Right lobe of liver (tissue), 6 donors: ENCODE data around the gene INKA1. TPM values are rescaled to one million over a fixed set of nuclear protein-coding genes. Genes with fewer than 3 reads are reported as not detected.

Experiments used
- ATAC-seq, 4 donors: fragments of 200-7000 bp; cut with Tn5 transposase; one replicate each; pipeline ENCODE4 v1.9.1; 2020; ENCODE audit warnings: mild to moderate bottlenecking in 4 of 4, moderate library complexity in 4 of 4
- DNase-seq, 3 donors: peaks; one replicate each; pipeline ENCODE4 v3.0.0-alpha.2; 2020
- H3K27ac ChIP-seq, 3 donors: fragments of 200-600 bp; one replicate each; pipeline ENCODE4 v1.8.0; 2022
- H3K27me3 ChIP-seq, 2 donors: fragments of 200-600 bp; one replicate each; pipeline ENCODE4 v1.8.0; 2022
- H3K36me3 ChIP-seq, 4 donors: fragments of 200-600 bp; sonication (generic) in 1 of 4; one replicate each; pipeline versions ENCODE4 v1.5.1 to v1.8.0; 2017 to 2022; ENCODE audit warnings: control low read depth in 1 of 4
- H3K4me1 ChIP-seq, 4 donors: fragments of 200-600 bp; sonication (generic) in 1 of 4; one replicate each; pipeline versions ENCODE4 v1.5.1 to v1.8.0; 2017 to 2022; ENCODE audit warnings: control low read depth in 1 of 4
- H3K4me3 ChIP-seq, 3 donors: fragments of 200-600 bp; one replicate each; pipeline ENCODE4 v1.8.0; 2022
- H3K9me3 ChIP-seq, 4 donors: fragments of 200-600 bp; sonication (generic) in 1 of 4; one replicate each; pipeline versions ENCODE4 v1.5.1 to v1.8.0; 2017 to 2022; ENCODE audit warnings: control low read depth in 1 of 4
- POLR2A ChIP-seq: fragments of 450-650 bp; IDR thresholded peaks from one replicate; pipeline ENCODE4 v1.6.1; 2017; ENCODE audit warnings: antibody characterized with exemption, mild to moderate bottlenecking
- WGBS: methylation state at CpG from one replicate; pipeline ENCODE4 v1.1.6; 2018; ENCODE audit warnings: low coverage, low lambda C conversion rate; ENCODE audit not compliant: insufficient coverage; ENCODE audit errors: missing lambda C conversion rate; 5-methylcytosine and 5-hydroxymethylcytosine counted together
- intact Hi-C, 2 donors: fragments of 100-400 bp; cut with DNase I; formaldehyde crosslinking; loops; one replicate each; pipeline versions ENCODE4 v1.11.2 to v1.14.1; 2022
- total RNA-seq, 6 experiments: library from RNA; depleted of rRNA in 2 of 6; stranded (reverse); fragments of >200 nt in 2 of 6; fragmentation: NEBNext Ultra II Directional in 3 of 6; extraction: Animal tissue kit (Norgen Biotek cat#: 25700) in 3 of 6; gene quantifications; one replicate each; pipeline versions ENCODE4 v1.1.0 to v1.2.4, GENCODE V29; 2016 to 2023
- TF ChIP-seq, protein P1 (sequence below), 4 donors: fragments of 200-600 bp in 3 of 4; fragments of 450-650 bp in 1 of 4; IDR thresholded peaks; one replicate each; pipeline versions ENCODE4 v1.5.1 to v1.8.0; 2016 to 2022; ENCODE audit warnings: antibody characterized with exemption in 4 of 4, mild to moderate bottlenecking in 2 of 4
- donor health status: DM: no; HTN: yes; CAD: no.
- donor health status: DM: no; HTN: no; CAD: no.
- donor health status: DM: no; HTN: no; CAD: no.
- donor health status: DM: no; HTN: yes; CAD: no.
- donor health status: DM: no; HTN: yes; CAD: no.

Gene INKA1
- total RNA-seq, 6 experiments from 2014 or later: 0.46 to 1.2 (median 0.73) TPM

DNA sequence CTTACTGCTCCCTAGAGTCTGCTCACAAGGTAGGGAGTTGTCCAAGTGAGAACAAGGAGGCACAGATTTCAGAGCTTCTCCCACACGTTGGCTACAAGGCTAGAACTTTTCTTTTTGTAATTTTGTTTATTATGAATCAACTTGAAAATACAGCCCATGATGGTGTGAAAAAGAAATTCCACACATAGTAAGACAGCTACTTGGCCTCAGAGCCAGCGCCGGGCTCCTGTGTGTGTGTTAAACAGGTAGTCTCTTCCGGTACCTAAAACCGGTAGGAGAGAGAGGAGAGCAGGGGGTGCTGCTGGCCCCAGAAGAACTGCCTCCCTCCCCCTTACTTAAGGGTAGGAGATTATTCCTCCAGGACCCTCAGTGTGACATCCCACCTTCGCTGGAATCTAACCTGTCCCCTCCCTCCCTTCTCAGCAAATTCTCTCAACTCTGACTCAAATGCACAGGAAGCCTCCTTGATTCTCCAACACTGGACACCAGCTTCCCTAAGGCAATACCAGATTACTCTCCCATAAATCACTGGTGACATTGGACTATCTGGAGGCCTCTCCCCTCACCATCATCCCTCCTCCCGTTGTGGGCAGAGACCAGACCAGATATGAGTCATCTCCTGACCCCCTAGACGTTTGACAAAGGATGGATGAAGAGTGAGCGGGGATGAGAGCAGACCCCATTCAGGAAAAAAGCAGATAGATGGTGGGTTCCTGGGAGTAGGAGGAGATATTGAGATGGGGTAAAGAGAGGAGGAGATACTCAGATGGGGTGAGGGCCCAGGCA is 12.2 kb upstream of the INKA1 start:
- H3K27me3 ChIP-seq: no peaks in the 10 kb centered on the region
- H3K4me1 ChIP-seq: no peaks in the 10 kb centered on the region
- ATAC-seq: no peak
- WGBS: 66% methylated on average over 9 of the region's 9 CpGs
- no peak overlapping the region for H3K27ac ChIP-seq
- H3K4me3 ChIP-seq: no peak overlapping the region
- TF ChIP-seq POLR2A: no peak
- TF ChIP-seq, protein P1, sequence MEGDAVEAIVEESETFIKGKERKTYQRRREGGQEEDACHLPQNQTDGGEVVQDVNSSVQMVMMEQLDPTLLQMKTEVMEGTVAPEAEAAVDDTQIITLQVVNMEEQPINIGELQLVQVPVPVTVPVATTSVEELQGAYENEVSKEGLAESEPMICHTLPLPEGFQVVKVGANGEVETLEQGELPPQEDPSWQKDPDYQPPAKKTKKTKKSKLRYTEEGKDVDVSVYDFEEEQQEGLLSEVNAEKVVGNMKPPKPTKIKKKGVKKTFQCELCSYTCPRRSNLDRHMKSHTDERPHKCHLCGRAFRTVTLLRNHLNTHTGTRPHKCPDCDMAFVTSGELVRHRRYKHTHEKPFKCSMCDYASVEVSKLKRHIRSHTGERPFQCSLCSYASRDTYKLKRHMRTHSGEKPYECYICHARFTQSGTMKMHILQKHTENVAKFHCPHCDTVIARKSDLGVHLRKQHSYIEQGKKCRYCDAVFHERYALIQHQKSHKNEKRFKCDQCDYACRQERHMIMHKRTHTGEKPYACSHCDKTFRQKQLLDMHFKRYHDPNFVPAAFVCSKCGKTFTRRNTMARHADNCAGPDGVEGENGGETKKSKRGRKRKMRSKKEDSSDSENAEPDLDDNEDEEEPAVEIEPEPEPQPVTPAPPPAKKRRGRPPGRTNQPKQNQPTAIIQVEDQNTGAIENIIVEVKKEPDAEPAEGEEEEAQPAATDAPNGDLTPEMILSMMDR (IDR thresholded peaks at IDR 0.05): no peak
- no peaks in the 10 kb centered on the region for H3K9me3 ChIP-seq
- DNase-seq: peak in 1 of 3 donors; percentile 11
- intact Hi-C loops: no loop called here
- no peaks in the 10 kb centered on the region for H3K36me3 ChIP-seq

DNA sequence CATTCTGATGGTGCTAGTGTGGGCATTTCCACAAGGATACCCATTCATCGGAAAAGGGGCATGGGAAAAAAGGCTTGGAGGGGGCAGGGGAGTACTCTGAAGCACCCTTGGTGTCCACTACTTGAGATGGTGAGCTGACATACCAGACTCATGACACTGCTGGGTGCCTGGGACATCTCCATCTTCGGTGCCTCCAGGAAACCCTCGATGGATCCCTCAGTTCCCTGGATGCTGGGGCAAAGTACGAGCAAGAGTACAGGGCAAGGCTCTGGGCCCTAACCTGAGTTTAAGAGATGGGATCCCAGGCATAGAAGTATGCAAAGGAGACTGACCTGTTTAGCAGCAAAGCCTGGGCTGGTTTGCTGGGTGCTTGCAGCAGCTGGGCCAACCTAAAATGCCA is 11.5 kb upstream of the INKA1 start:
- H3K36me3 ChIP-seq: no peaks in the 10 kb centered on the region
- no peak overlapping the region for H3K27ac ChIP-seq
- intact Hi-C loops: no loop called here
- no peaks in the 10 kb centered on the region for H3K4me1 ChIP-seq
- H3K4me3 ChIP-seq: no peak overlapping the region
- TF ChIP-seq, protein P1 (IDR thresholded peaks at IDR 0.05): no peak
- TF ChIP-seq POLR2A: no peak
- no CpG with 5 or more reads among the region's 4 CpGs for WGBS
- DNase-seq (no peak), ATAC-seq (no peak)
- no peaks in the 10 kb centered on the region for H3K9me3 ChIP-seq
- no peaks in the 10 kb centered on the region for H3K27me3 ChIP-seq

- intact Hi-C loops: no loop called here
- no peaks in the 10 kb centered on the region for H3K9me3 ChIP-seq
- H3K4me3 ChIP-seq: no peak overlapping the region
- no peak overlapping the region for H3K27ac ChIP-seq
- no peaks in the 10 kb centered on the region for H3K27me3 ChIP-seq
- DNase-seq (peak in 1 of 3 donors; percentile 35), ATAC-seq (no peak)
- H3K4me1 ChIP-seq: no peaks in the 10 kb centered on the region
- no peaks in the 10 kb centered on the region for H3K36me3 ChIP-seq
- TF ChIP-seq, protein P1 (IDR thresholded peaks at IDR 0.05): no peak
- TF ChIP-seq POLR2A: no peak
- WGBS: 86% methylated on average over 4 of the region's 10 CpGs
These were observed 10.5 kb upstream of the INKA1 start for GRCh38 chr3:49792371-49793150.

- DNase-seq (peak in 1 of 3 donors; percentile 18), ATAC-seq (no peak)
- intact Hi-C loops: no loop called here
- Histone ChIP-seq H3K9me3 (no peaks in the 10 kb centered on the region), H3K27me3 (no peaks in the 10 kb centered on the region), H3K36me3 (no peaks in the 10 kb centered on the region), H3K27ac (no peak overlapping the region), H3K4me1 (no peaks in the 10 kb centered on the region), H3K4me3 (no peak overlapping the region)
- WGBS: 58% methylated on average over 4 of the region's 13 CpGs
- TF ChIP-seq, protein P1 (IDR thresholded peaks at IDR 0.05): no peak
- no peak for TF ChIP-seq POLR2A
These were observed 9.5 kb upstream of the INKA1 start for GRCh38 chr3:49793486-49794085.
